KBM-7 (cell line): ENCODE results near the gene TTPAL.
"Not testable (repeated sequence)": the region's sequence is repeated elsewhere in the genome, so short reads cannot be mapped to it uniquely, and the experiment has no call there.

Experiments used
- DNase-seq: peaks from one replicate; pipeline ENCODE4 v3.0.0-alpha.2; 2015
- in situ Hi-C: fragments of 300-500 bp; cut with MboI; formaldehyde crosslinking; loops from 2 replicates; pipeline ENCODE4 v1.14.3; 2020; ENCODE audit warnings: low sequenced_read_pairs, low pct_unique_long_range_greater_than_20kb, mixed read lengths

Gene TTPAL

DNA sequence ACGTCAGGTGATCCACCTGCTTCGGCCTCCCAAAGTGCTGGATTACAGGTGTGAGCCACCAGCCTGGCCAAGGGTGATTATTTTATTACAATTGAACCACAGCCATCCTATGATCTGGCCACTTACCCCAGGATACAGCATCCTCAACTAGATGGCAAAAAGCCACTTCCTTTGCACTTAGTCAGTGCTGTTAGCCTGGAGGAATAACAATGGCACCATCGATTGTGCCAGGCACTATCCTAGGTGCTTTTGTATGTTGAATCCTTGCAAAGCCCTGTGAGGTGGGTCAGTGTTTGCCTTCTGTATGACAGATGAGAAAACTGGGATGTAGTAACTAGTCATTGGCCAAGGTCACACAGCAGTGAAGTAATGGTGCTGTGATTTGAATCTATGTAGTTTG, 11.2 kb upstream of the TTPAL start:
- no peak for DNase-seq
- in situ Hi-C loops, result no loop called here

DNA sequence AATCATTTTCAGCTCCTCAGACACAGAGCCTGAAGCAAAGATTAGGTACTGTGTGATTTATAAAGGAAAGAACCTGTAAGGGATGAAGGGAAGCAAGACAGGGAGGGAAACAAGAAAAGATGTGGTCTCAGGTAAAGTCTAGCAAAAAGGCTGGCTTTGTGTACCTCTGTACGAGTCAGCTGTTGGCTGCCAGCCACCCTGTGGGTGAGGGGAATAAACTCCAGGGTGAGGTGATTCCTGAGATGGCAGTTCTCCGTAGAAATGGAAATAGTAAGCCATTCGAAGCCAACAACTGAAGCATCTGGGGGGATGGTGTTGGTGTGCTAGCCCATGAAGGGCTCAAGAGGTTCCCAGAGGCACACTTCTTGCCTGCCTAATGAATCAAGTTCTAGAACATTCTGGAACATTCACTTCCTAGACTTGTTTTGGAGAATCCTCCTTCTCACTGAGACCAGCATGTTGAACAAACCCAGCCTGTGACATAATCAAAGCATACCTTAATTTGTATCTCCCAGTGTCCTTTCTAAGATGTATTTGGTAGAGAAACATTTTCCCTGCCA, 10.6 kb upstream of the TTPAL start:
- in situ Hi-C loops, result no loop called here
- DNase-seq, result no peak

DNA sequence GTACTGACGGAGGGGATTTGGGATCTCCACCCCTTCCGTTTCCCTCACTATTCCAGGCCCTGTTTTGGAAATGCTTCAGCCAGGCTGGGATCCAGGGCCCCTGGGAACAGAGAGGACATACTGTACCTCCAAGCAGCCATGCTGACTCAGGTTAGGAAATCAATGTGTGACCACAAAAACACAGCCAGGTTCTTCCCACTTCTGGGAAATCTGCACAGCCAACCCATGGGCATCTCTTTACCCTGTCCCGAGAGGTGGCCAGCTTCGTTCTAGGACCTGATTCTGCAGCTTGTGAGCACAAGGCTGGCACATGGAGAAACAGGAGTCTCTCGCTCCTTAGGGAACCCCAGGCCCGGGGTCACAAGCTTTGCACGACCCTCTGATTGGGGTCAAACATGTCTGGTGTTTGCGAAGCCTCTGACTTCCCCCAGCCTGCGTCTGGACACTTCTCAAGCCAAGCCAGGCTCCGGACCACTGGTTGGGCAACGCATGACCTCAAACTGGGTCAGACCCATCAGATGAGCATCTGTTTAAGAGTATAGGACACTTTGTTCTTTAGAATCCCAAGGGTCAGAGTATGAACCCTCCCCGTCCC, 8.3 kb upstream of the TTPAL start:
- DNase-seq, result no peak
- in situ Hi-C loops, result no loop called here

DNA sequence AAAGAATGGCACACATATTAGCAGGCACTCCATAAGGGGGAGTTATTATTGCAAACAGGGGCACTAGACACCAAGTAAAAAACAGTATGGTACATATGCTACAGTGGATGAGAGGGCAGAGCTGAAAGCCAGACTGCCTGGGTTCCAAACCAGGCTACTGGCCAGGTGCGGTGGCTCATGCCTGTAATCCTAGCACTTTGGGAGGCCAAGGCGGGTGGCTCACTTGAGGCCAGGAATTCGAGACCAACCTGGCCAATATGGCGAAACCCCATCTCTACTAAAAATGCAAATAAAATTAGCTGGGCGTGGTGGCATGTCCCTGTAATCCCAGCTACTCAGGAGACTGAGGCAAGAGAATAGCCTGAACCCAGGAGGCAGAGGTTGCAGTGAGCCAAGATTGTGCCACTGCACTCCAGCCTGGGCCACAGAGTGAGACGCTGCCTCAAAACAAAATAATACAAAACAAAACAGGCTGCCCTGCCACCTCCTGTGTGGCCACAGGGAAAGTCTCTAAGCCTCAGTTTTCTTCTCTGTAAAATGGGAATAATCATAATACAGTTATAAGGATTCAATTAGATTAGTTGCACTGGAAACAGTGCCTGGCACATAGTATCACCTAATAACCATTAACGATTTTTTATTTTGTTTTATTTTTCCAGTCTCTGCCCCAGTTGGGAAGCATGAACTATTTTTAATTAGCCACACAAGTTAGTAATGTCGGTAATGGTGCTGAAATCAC, 7.5 kb upstream of the TTPAL start:
- in situ Hi-C loops, result no loop called here
- no peak for DNase-seq

DNA sequence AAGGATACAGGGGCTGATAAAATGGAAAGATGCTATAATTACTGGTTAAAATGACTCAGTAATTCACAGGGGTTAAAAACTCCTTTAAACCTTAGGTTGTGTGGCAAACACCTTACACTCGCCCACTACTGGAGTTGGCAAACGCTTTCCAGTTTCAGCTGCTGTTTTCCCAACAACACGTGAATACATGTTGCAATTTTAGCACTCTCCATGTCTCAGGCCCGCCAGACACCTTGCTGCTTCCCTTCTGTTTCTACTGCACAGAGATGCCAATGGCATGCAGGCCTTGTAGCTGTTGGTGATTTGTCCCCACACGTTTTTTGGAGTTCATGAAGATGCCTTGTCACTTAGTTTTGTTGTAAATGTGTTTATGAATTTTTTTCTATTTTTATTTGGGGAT, 5.3 kb upstream of the TTPAL start:
- no peak for DNase-seq
- in situ Hi-C loops, result no loop called here

DNA sequence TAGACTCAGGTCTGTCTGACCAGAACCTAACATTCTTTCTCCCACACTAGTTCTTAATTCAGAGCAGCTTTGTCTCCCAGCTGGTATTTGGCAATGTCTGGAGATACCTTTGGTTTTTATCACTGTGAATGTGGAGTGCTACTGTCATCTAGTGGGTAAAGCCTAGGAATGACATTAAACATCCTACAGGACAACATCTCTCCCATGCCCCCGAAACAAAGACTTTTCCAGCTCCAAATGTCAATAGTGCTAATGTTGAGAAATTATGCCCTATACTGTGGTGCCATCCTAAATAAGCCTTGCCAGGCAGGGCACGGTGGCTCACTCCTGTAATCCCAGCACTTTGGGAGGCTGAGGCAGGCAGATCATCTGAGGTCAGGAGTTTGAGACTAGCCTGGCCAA, 4.2 kb upstream of the TTPAL start:
- in situ Hi-C loops, result no loop called here
- no peak for DNase-seq

DNA sequence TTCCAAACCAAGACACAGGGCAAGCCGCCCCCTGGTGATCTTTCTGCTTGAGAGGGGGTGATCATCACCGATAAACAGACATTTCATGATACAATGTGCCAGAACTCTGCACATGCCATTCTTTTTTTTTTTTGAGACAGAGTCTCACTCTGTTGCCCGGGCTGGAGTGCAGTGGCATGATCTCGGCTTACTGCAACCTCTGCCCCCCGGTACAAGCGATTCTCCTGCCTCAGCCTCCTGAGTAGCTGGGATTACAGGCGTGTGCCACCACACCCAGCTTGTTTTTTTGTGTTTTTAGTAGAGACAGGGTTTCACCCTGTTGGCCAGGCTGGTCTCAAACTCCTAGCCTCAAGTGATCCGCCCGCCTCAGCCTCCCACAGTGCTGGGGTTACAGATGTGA, 3.4 kb upstream of the TTPAL start:
- DNase-seq, in situ Hi-C loops: not testable (repeated sequence)

DNA sequence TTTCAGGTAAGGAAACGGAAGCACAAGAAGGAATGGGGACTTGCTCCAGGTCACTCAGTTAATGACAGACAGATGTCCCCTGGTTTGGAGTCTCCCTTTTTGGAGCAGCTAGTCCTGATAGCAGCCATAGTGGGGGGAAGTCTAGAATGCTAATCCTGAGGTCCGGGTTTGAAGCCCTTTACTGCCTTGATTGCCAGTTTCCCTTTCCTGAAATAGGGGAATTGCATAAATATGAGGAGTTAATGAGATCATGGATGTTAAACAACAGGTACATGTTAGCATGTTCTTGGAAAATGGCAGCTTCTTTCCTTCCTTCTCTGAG, 341 bp upstream of the TTPAL start:
- in situ Hi-C loops, result no loop called here
- DNase-seq, result no peak

DNA sequence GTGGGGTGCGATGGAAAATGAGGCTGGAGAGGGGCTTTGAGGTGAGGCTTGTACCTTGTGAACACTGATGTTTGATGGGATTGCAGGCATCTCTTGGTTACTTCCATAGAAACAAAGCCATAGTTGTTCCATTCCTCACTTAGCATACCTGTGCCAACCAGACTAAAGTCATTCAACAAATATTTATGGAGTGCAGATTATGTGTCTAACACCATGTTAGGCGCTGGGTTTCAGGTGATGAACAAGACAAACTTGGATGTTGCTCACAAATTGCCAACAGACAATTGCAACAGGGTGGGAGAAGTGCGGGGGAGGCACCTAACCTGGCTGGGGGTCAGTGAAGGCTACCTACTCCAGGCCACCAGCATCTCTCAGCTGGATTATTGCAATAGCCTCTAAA, 1.5 kb downstream of the TTPAL start:
- in situ Hi-C loops, result no loop called here
- no peak for DNase-seq

DNA sequence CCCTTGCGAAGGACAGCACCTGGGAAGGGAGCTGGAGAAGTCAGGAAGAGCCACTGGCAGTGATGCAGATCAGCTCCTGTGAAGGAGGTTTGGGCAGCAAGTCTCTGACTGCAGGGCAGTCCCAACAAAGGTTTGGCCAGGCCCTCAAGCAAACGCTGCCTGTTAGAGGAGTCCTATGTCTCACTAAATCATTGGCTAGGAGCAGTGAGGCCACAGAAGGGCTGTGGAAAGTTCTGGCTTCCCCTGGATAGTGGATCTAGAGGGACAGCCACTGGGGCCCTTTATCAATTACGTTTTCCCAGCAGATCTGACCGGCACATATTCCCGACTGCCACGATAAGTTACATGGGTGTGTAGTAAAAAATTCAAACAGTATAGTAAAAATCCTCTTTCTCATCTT, 2.5 kb downstream of the TTPAL start:
- in situ Hi-C loops, result no loop called here
- DNase-seq, result no peak

DNA sequence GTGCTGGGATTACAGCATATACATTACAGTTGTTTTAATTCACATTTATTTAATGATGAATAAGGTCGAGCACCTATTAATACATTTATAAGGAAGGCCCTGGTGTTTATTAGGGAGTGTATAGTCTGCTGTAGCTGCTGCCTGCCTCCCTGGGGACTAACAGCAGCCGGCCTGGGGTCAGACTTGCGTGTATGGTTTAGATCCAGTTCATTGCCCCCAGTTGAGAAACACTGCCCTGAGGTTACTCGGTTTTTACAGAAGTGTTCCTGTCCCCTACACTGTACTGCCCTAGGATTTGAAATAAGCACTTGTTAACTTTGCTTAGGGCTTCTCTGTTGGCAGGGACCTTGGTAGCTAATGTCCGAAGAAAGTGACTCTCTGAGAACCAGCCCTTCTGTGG, 4.0 kb downstream of the TTPAL start:
- no peak for DNase-seq
- in situ Hi-C loops, result no loop called here

DNA sequence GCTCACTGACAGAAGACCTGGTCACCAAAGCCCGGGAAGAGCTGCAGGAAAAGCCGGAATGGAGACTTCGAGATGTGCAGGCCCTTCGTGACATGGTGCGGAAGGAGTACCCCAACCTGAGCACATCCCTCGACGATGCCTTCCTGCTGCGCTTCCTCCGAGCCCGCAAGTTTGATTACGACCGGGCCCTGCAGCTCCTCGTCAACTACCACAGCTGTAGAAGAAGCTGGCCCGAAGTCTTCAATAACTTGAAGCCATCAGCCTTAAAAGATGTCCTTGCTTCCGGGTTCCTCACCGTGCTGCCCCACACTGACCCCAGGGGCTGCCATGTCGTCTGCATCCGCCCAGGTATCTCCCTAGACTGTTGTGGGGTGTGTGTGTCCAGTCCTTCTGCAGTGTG, 4.4 kb downstream of the TTPAL start:
- in situ Hi-C loops, result no loop called here

DNA sequence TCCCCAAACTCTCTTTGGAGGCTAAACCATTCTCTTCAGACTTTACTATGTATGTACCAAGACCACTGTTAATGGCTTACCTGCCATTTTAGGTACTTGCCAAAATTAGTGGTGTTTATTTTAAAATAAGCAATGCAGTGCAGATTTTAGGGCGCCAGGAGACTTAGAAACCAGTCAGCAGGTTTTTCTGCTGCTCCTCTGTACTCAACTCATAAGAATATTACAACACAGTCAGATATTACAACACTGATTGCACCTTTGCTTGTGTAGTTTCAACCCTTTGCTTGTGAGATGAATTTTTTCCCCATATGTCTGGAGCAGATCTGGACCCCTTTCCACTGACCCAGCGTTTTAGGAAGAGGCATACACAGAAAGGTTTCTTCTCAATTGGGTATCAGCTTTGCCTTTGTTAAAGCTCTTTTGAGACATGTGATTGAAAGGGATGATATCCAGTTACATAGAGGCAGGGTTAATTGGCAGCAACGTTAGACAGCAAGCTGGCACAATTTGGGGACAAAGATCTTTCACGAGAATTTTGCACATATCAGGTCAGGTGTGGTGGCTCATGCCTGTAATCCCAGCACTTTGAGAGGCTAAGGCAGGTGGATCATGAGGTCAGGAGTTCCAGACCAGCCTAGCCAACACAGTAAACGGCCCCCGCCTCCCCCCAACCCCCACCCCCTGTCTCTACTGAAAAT, 6.2 kb downstream of the TTPAL start:
- in situ Hi-C loops, result no loop called here
- DNase-seq, result no peak

More for the DNA sequence above, 4.4 kb downstream of the TTPAL start:
- DNase-seq, result no peak

DNA sequence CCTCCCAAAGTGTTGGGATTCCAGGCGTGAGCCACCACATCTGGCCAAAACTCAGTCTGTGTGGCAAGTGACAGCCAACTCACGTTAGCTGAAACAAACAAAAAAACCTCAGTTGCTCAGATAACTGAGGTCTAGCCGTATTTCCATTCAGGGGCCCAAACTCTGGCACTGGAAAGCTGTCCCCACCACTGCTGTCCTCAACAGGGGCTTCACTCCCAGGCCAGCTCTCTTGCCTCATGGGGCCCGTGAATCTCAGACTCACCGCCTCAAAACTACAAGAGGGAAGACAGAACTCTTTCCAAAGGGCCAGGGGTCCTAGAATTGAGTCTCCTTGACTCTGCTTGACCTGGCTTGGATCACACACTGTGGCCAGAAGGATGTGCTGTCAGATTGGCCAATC, 7.4 kb downstream of the TTPAL start:
- no peak for DNase-seq
- in situ Hi-C loops, result no loop called here

DNA sequence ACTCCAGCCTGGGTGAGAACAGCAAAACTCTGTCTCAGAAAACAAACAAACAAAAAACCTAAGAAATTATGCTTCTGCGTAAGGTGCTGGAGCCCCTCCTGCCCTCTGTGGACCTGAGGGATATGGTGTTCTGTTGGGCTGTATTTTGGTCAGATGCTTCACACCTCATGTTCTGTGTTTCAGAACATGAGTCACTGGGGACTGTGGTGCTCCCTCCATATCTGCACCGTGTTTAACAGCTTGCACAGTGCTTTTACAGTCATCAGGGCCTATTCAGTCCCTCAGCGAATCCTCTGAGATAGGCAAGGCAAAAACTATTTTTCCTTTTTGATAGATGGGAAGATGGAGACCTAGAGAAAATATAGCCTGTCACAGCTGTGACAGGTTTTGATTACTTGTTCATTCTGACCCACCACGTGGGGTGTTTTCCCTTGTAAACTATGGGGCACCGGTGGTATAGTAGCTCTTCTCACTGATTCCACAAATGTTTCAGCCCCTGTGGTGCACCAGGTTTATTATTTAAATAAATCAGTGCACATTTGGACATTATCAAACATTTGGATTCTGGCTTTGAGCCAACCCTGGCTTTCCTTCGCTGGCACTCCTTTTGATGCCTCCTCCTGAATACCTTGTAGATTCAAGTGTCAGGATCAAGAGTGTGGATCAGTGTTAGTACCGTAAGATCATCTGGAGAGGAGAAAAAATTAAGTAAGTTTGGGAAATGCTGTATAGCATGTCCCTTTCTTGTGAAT, 9.6 kb downstream of the TTPAL start:
- DNase-seq, result no peak
- in situ Hi-C loops, result no loop called here

DNA sequence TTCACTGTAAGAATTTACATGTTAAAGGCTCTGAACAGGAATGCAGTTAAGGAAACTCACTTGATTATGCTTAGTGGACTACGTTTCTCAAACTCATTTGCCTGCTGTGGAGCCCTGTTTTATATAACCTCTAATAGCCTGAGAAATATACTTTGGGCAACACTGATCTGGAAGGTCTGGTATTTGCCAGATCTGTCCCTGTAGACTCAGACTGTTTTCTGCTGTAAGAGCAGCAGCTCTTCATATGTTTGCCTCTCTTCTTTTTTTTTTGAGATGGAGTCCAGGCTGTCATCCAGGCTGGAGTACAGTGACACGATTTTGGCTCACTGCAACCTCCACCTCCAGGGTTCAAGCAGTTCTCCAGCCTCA, 10.1 kb downstream of the TTPAL start:
- DNase-seq, result no peak
- in situ Hi-C loops, result no loop called here

DNA sequence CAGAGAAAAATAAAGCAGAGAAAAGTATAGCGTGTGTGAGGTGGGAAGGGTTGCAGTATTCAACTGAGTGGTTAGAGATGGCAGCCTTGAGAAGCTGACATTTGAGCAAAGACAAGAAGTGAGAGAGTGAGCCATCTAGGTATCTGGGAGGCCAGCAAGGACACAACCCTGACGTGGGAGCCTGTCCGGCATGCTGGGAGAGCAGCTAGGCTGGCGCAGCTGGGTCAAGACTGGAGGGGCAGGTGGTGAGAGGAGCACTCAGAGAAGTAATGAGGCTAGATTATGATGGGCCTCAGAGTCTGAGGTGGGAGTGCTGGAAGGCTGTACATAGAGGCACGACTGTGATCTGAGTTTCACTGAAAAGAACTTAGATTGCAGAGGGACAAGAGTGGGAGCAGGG, 12.9 kb downstream of the TTPAL start:
- in situ Hi-C loops, result no loop called here
- no peak for DNase-seq

DNA sequence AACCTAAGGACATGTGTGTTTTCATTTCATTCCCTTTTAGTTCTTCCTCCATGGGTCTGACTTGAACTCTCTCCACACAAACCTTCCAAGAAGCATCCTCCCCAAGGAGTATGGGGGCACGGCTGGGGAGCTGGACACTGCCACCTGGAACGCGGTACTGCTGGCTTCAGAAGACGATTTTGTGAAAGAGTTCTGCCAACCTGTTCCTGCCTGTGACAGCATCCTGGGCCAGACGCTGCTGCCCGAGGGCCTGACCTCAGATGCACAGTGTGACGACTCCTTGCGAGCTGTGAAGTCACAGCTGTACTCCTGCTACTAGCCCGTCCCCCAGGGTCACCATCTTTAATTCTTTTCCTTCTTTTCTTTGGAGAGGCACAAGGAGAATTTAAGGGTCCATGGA, 13.5 kb downstream of the TTPAL start:
- no peak for DNase-seq

DNA sequence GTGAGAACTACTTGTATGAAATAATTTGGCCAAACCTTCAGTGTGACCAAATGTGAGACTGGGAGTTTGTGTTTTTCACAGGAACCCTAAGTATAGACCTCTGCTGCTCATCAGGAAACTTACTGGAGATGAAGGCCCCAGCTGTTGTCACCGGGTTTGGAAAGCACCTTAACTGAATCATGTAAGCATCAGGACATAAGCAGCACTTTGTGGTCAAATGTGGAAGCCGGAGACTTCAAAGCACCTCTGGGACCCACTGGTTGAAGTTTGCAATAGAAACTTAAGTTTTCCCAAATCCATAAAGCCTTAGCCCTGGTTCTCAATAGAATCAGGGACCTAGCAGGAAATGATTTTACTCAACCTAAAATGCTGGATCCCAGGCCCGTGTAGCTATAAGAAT, 14.3 kb downstream of the TTPAL start:
- no peak for DNase-seq
- in situ Hi-C loops, result no loop called here

More for the DNA sequence above, 13.5 kb downstream of the TTPAL start:
- in situ Hi-C loops, result no loop called here
